Glomerular visceral epithelial cell (primary cell): Measurements from ENCODE around the gene ZDHHC14.
"Not testable (repeated sequence)": the region's sequence is repeated elsewhere in the genome, so short reads cannot be mapped to it uniquely, and the experiment has no call there.

Experiments used
- DNase-seq: peaks from one replicate; pipeline ENCODE4 v3.0.0-alpha.2; 2016; ENCODE audit errors: extremely low spot score

The ZDHHC14 gene

DNA sequence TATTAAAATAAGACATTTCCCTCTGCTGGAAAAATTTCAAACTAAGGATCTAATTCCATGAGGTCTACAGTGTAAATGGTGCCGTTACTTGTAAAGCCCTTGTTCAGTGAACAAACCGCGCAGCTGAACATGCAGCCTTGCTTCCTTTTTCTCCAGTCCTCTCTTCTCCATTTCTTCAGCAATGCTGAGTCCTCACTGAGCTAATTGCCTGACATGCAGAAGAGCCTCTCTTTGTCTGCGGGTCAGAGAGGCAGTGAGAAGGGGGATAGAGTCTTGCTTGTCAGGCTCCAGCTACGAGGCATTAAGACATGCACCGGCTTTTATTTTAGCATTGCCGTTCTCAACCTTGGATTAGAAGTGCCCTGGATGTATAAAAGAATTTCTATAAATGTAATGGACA is 25.7 kb downstream of the ZDHHC14 start:
- DNase-seq = no peak

DNA sequence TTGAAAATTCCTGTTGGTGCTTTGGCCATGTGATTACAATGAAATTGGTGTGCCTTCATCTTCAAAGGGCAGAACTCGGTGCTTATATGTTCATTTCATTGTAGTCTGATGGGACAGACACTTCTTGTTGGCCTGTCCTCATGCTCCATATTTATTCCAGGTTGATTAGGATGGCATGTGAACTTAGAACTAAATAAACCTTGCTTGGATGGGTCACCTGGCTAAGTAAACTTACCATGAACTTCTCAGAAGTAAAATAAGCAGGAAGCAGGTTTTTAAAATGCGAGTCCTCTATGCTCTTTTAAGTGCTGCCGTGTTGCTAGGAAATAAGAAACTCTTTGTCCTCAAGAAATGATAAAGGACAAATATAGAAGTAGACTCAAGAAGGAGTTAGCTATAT is 26.7 kb downstream of the ZDHHC14 start:
- no peak for DNase-seq

- DNase-seq = not testable (repeated sequence)
Measured at GRCh38 chr6:157408427-157408826, 27.4 kb downstream of the ZDHHC14 start.

- no peak for DNase-seq
Measured at GRCh38 chr6:157410045-157410444, 29.1 kb downstream of the ZDHHC14 start.

DNA sequence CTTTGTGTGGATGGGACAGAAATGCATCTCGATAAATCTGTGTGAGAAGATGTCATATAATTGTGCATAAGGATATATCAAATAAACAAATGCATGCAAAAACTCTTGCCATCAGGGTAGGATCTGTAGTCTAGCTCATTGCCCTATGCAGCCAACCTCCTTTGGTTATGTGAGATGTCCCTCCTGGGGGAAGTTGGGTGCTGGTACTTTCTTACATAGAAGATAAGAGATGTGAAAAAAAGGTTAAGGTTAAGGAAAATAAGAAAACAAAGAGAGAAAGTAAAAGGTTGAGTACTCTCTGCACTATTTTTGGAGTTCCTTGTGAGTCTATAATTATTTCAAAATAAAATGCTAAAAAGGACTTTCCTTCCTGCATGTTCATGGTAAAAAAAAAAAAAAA is 30.4 kb downstream of the ZDHHC14 start:
- no peak for DNase-seq

- DNase-seq = no peak
Measured at GRCh38 chr6:157412791-157413190, 31.8 kb downstream of the ZDHHC14 start.

- DNase-seq = no peak
Measured at GRCh38 chr6:157420497-157420896, 39.5 kb downstream of the ZDHHC14 start.

DNA sequence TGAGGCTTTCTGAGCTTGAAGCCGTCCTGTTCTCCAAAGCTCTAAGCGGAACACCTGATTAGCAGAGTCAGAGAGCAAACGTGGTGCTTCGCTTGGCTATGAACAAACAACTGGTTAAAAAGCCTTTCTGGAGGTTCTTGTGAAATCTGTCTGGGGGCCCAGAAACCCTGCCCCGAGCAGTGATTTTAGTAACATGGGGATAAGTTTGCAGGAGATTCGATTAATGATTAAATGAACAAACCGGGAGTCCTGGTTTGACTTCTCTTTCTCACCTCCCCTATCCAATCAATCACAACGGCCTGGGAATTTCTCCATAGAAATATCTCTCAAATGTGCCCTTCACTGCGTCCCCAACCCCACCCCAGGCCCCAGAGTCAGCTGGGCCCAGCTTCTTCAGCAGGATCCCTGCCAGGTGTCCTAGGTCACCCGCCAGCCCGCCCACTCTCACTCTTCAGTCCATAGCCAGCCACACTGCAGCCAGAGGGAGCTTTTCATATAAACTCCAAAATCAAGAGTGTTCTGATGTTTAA is 43.6 kb downstream of the ZDHHC14 start:
- DNase-seq = no peak

- DNase-seq = no peak
Measured at GRCh38 chr6:157427969-157428368, 47.0 kb downstream of the ZDHHC14 start.

DNA sequence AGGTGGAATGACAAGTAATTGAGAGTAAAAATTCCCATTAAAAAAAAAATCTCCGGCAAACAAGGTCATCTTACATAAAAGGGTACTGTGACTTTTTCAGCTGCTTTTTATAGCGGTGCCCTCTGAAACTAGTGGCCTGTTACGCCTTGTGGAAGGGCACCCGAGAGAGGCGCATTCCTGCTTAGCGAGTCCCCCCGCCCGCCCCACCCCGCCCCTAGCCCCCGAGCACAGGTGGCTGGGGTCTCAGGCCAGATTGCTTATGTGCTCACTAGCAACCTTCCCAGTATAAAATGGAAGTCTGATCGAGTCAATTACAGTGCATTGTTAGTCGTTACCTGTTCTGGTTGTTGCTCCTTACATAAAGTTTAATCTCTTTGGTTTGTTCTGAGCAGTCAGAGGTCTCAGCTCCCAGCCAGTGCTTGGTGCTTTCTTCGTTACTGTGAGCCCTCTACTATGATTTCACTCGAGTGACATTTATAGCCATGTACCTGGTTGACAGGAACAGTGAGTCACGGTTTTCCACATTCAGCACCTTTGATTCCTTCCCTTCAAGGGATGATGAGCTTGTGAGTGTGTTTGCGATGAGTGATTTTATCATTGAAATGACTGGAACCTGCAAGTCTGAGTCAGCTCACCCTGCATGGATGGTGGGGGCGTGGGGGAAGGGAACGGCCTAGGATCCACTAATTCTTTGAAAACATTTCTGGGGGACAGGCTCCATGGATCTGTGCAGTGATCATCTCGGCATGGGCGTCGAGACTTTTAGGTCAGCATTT is 47.6 kb downstream of the ZDHHC14 start:
- DNase-seq = peak; percentile 59

GRCh38 chr6:157429248-157429647 is 48.3 kb downstream of the ZDHHC14 start:
- no peak for DNase-seq

- DNase-seq = no peak
Measured at GRCh38 chr6:157430834-157431233, 49.8 kb downstream of the ZDHHC14 start.

GRCh38 chr6:157432231-157432891 is 51.4 kb downstream of the ZDHHC14 start:
- no peak for DNase-seq

DNA sequence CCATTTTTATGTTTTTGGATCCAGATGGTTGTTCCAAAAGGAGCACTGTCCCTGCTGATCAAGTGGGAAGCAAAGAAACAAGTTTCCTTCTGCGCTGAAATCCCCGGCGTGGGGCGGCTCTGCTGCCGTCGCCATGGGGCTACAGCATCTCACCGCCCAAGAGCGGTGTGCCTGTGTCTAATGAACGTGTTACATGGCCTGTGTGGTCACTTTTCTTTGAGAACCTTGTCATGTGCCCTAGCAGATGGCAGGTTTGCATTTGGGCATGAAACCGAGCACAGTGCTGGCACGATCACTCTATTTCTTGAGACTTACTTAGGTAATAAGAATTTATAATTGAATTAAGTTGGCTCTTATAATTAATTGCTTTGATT is 51.9 kb downstream of the ZDHHC14 start:
- DNase-seq = no peak

DNA sequence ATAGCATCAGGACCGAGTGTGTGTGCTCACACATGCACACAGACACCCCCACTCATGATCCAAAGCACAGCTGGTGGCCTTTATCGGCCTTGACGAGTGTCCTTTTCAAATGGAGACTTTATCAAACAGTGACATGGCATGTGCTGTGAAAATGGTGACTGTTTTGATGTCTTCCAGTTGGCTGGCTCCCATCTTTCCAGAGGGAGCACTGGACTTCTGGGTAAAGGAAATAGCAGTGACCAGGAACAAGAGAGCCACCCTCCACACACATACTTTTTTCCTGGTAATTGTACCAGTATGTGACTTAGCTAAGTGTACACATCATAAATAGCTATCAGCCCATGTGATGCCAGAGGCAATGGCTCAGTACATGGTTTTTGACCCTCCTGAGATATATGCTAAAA is 52.7 kb downstream of the ZDHHC14 start:
- no peak for DNase-seq

GRCh38 chr6:157434349-157435033 is 53.5 kb downstream of the ZDHHC14 start:
- DNase-seq = no peak

DNA sequence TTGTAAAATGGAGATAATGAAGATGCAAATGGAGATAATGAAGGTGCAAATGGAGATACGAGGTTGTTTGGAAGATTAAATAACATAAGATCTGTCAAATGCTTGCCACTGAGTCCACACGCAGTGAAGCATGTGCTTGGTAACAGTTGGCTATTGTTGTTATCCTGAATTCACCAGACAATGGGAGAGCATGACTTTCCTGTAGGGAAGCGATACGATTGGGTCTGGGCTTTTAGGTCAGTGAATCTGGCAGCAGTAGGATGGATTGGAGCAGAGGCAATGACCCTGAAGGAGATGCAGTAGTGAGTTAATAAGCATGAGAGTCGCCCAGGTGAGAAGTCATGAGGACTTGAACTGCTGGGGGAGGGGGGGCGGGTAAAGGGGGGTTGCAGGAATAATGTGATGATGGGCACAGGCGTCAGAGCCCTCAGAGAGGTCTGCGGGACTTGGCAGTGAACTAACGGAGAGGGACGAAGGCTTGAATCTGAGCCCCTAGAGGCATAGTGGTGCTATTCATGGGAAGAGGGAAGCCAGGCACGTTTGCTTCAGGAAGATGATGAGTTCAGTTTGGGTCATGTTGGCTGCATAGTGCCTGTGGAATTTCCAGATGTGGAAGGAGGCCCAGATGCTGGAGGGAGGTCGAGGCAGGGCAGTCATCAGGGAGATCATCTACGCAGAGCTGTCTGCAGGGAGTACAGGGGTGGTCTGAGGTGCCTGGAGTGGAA is 55.4 kb downstream of the ZDHHC14 start:
- DNase-seq = no peak

DNA sequence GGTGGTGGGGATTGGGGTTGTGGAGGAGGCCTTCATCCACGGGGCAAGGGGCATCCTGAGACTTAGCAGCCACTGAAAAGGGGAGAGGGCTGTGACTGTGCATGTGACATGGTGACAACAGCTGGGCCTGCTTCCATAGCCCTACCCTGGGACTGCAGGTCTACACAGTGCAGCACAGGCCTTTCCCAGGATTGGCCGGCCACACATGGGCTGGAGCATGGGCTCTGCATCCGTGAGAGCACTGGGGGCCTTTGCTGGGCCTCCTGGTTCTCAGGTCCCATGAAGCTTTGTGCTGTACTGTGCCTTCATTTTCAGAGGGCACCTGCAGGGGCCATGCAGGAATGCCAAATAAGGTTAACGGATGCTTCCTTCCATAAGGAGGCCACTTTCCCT is 56.0 kb downstream of the ZDHHC14 start:
- no peak for DNase-seq

DNA sequence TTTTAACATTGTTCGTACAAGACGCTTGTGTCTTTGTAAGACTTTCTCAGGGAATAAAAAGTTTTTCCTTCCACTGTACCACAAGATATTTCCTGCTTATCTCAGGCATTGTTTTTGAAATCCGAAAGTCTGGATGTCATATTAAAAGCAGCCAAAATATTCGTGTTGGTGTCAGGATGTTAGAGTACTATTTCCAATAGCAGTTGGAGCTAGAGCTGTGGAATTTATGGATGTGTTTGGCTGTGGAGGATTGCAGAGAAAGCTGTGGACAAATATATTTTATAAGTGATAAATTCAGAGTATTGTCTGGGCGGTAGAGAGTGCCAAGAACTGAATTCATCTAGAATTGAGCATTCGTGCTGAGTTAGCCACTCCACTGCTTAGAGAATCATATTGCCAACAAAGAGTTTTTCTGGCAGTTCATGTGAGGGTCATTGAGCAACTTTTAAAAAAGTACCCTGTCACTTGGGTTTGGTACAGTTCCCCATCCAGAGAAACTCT is 57.7 kb downstream of the ZDHHC14 start:
- no peak for DNase-seq

GRCh38 chr6:157440171-157440570 is 59.2 kb downstream of the ZDHHC14 start:
- DNase-seq = no peak

DNA sequence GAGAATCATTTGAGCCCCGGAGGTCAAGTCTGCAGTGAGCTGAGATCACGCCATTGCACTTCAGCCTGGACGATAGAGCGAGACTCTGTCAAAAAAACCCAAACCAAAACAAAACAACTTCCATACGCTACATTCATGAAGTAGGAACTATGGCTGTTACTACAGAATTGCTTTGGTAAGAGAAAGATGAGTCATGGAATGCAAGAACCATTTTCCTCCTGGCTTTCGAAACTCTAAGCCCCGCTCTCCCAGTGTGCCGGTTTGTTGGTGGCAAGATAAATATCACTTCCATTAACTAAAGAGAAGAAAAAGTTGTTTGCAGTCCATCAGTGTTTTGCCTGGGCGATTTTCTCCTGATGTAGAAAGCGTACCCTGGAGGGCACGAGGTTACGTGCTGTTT is 61.3 kb downstream of the ZDHHC14 start:
- DNase-seq = peak; percentile 29
